Gastrocnemius medialis (tissue), 4 donors: Measurements from ENCODE around the gene NGEF. TPM values are rescaled to one million over a fixed set of nuclear protein-coding genes. Genes with fewer than 3 reads are reported as not detected.
"Not testable (repeated sequence)": the region's sequence is repeated elsewhere in the genome, so short reads cannot be mapped to it uniquely, and the experiment has no call there.

ENCODE experiments used
- ATAC-seq, 2 donors: fragments of 150-250 bp; one replicate each; pipeline ENCODE4 v1.9.1; 2016
- DNase-seq, 2 donors: peaks; one replicate each; pipeline ENCODE4 v3.0.0-alpha.2; 2019
- H3K27ac ChIP-seq, 4 donors: fragments of 200-600 bp; sonication (generic); 1 replicate in 1 of 4; 2 replicates in 3 of 4; pipeline ENCODE4 v1.5.1; 2016 to 2018; ENCODE audit warnings: mild to moderate bottlenecking in 2 of 4, moderate library complexity in 1 of 4
- H3K27me3 ChIP-seq, 3 donors: fragments of 200-600 bp; sonication (generic) in 2 of 3; 1 replicate in 1 of 3; 2 replicates in 2 of 3; pipeline versions ENCODE4 v1.5.1 to v1.6.0; 2016 to 2019; ENCODE audit warnings: mild to moderate bottlenecking in 1 of 3, moderate library complexity in 1 of 3
- H3K36me3 ChIP-seq, 2 donors: fragments of 200-600 bp; sonication (generic) in 1 of 2; one replicate each; pipeline ENCODE4 v1.5.1; 2017 to 2018
- H3K4me1 ChIP-seq, 2 donors: fragments of 200-600 bp; sonication (generic) in 1 of 2; one replicate each; pipeline ENCODE4 v1.5.1; 2016 to 2017; ENCODE audit warnings: mild to moderate bottlenecking in 2 of 2
- H3K4me3 ChIP-seq, 4 donors: fragments of 200-600 bp; sonication (generic) in 3 of 4; 1 replicate in 1 of 4; 2 replicates in 3 of 4; pipeline ENCODE4 v1.5.1; 2016 to 2019; ENCODE audit warnings: mild to moderate bottlenecking in 2 of 4
- H3K9me3 ChIP-seq, 3 donors: fragments of 200-600 bp; sonication (generic) in 2 of 3; 1 replicate in 1 of 3; 2 replicates in 2 of 3; pipeline ENCODE4 v1.5.1; 2016 to 2019
- POLR2A ChIP-seq, 2 donors: fragments of 450-650 bp; IDR thresholded peaks; one replicate each; pipeline ENCODE4 v1.6.1; 2017; ENCODE audit warnings: antibody characterized with exemption in 2 of 2, mild to moderate bottlenecking in 2 of 2, moderate library complexity in 2 of 2
- in situ Hi-C, 4 donors: fragments of 200-750 bp; cut with MboI; loops; one replicate each; pipeline versions ENCODE4 v1.15.0 to v1.8.0; 2017; ENCODE audit warnings: low sequenced_read_pairs in 4 of 4
- intact Hi-C: fragments of 100-400 bp; cut with DNase I; formaldehyde crosslinking; loops from one replicate; pipeline ENCODE4 v1.15.1; 2023; ENCODE audit warnings: low total_unique reads
- total RNA-seq, 4 donors: library from RNA; depleted of rRNA; stranded (reverse); fragments of >200 nt; gene quantifications; one replicate each; pipeline versions ENCODE4 v1.1.0 to v1.2.3, GENCODE V29; 2016
- TF ChIP-seq, protein P1 (sequence below), 5 experiments: fragments of 450-650 bp in 3 of 5; fragments of 200-600 bp in 2 of 5; sonication (generic) in 2 of 5; IDR thresholded peaks in 4 of 5; conservative IDR thresholded peaks in 1 of 5; 1 replicate in 4 of 5; 2 replicates in 1 of 5; pipeline ENCODE4 v1.5.1; 2016 to 2019; ENCODE audit warnings: antibody characterized with exemption in 5 of 5, mild to moderate bottlenecking in 3 of 5, moderate library complexity in 3 of 5

Gene NGEF
- total RNA-seq, 4 donors from 2014 or later = 0.66 to 1.5 (median 0.84) TPM; not detected in 1

DNA sequence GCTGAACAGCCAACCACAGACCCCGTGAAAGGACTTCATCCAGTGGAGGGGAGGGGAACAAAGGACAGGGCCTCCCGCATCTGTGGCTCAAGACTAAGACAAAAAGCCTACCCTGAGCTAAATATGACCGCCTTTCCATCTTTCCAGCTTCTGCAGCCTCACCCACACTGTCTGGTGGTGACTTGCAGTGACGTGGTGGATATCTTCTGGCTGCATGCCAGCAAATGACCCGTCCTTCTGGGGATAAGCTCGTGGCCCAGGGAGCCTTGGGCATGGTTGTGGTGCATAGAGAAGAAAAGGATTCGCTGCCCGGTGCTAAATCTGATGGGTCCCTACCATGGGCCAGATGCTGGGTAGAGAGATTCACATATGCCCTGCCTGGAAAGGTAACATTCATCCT is 8.7 kb upstream of the NGEF start:
- H3K9me3 ChIP-seq = no peaks in the 10 kb centered on the region
- intact Hi-C loops (no loop called here), in situ Hi-C loops (no loop called here)
- H3K36me3 ChIP-seq = no peaks in the 10 kb centered on the region
- H3K4me1 ChIP-seq = no peaks in the 10 kb centered on the region
- no peaks in the 10 kb centered on the region for H3K27me3 ChIP-seq
- no peak overlapping the region for H3K4me3 ChIP-seq
- TF ChIP-seq, protein P1, sequence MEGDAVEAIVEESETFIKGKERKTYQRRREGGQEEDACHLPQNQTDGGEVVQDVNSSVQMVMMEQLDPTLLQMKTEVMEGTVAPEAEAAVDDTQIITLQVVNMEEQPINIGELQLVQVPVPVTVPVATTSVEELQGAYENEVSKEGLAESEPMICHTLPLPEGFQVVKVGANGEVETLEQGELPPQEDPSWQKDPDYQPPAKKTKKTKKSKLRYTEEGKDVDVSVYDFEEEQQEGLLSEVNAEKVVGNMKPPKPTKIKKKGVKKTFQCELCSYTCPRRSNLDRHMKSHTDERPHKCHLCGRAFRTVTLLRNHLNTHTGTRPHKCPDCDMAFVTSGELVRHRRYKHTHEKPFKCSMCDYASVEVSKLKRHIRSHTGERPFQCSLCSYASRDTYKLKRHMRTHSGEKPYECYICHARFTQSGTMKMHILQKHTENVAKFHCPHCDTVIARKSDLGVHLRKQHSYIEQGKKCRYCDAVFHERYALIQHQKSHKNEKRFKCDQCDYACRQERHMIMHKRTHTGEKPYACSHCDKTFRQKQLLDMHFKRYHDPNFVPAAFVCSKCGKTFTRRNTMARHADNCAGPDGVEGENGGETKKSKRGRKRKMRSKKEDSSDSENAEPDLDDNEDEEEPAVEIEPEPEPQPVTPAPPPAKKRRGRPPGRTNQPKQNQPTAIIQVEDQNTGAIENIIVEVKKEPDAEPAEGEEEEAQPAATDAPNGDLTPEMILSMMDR (IDR thresholded peaks at IDR 0.05 in 4 of 5, conservative IDR thresholded peaks at IDR 0.05 in 1 of 5) = no peak
- no peak for TF ChIP-seq POLR2A (IDR thresholded peaks at IDR 0.05)
- DNase-seq = no peak
- H3K27ac ChIP-seq = no peak overlapping the region
- ATAC-seq = no peak

DNA sequence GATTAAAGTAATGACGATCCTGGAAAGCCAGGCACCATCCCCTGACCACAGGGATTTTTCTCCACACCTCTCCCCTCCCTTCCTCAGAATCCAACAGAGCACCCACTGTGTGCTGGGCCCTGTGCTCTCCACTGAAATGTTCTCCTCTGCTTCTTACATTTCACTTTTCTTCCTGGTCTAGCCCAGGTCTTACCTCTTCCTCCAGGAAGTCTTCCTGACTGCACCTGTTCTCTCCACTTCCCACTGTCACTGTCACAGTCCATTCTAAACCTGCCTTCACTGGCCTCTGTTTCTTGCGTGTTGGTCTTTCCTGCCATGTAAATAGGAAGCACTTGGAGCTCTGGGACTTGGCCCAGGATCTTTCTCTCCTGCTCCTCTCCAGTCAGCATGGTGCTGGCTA is 7.4 kb upstream of the NGEF start:
- H3K4me3 ChIP-seq = no peak overlapping the region
- intact Hi-C loops = no loop called here
- no peaks in the 10 kb centered on the region for H3K36me3 ChIP-seq
- no peak overlapping the region for H3K27ac ChIP-seq
- in situ Hi-C loops = no loop called here
- H3K9me3 ChIP-seq = no peaks in the 10 kb centered on the region
- no peak for ATAC-seq
- no peaks in the 10 kb centered on the region for H3K27me3 ChIP-seq
- no peak for DNase-seq
- no peaks in the 10 kb centered on the region for H3K4me1 ChIP-seq
- TF ChIP-seq, protein P1 (IDR thresholded peaks at IDR 0.05 in 4 of 5, conservative IDR thresholded peaks at IDR 0.05 in 1 of 5) = no peak
- no peak for TF ChIP-seq POLR2A (IDR thresholded peaks at IDR 0.05)

DNA sequence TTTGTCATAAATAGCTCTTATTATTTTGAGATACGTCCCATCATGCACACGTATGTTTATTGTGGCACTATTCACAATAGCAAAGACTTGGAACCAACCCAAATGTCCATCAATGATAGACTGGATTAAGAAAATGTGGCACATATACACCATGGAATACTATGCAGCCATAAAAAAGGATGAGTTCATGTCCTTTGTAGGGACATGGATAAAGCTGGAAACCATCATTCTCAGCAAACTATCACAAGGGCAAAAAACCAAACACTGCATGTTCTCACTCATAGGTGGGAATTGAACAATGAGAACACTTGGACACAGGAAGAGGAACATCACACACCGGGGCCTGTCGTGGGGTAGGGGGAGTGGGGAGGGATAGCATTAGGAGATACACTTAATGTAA is 6.6 kb upstream of the NGEF start:
- H3K4me1 ChIP-seq, intact Hi-C loops, DNase-seq, H3K4me3 ChIP-seq, H3K27me3 ChIP-seq, H3K36me3 ChIP-seq, H3K27ac ChIP-seq, ATAC-seq, in situ Hi-C loops, H3K9me3 ChIP-seq: not testable (repeated sequence)

DNA sequence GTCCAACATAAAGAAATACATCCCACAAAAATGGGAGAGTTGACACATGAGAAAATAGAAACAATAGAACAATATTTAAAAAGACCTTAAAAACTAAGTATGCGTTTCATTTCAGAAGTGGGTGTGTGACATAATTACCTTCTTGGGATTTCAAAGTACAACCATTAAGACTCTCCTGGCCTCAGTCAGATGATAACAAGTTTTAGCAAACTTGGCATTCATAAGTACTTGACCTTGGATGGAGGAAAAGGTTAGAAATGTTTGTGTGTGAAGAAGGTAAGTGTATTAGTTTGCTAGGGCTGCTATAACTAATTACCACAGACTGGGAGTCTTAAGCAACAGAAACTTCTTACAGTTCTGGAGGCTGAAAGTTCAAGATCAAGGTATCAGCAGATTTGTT is 4.9 kb upstream of the NGEF start:
- intact Hi-C loops = no loop called here

DNA sequence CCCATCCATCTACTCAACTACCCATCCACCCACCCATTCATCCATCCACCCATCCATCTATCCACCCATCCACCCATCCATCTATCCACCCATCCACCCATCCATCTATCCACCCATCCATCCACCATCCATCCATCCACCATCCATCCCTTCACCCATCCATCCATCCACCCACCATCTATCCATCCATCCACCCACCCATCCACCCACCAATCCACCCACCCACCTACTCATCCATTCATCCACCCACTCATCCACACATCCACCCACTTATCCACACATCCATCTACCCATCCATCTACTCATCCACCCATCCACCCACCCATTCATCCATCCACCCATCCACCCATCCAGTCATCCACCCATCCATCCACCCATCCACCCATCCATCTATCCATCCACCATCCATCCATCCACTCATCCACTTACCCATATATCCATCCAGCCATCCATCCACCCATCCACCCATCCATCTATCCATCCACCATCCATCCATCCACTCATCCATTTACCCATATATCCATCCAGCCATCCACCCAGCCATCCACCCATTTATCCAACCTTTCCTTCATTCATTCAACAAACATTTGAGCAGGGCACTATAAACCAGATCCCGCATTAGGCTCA is 2.1 kb upstream of the NGEF start:
- intact Hi-C loops = no loop called here

More for the DNA sequence above, 4.9 kb upstream of the NGEF start:
- no peaks in the 10 kb centered on the region for H3K27me3 ChIP-seq
- no peaks in the 10 kb centered on the region for H3K4me1 ChIP-seq
- in situ Hi-C loops = no loop called here
- ATAC-seq (no peak), DNase-seq (no peak)
- H3K36me3 ChIP-seq = no peaks in the 10 kb centered on the region
- no peak overlapping the region for H3K4me3 ChIP-seq
- H3K27ac ChIP-seq = no peak overlapping the region
- H3K9me3 ChIP-seq = no peaks in the 10 kb centered on the region
- no peak for TF ChIP-seq POLR2A (IDR thresholded peaks at IDR 0.05)
- TF ChIP-seq, protein P1 (IDR thresholded peaks at IDR 0.05 in 4 of 5, conservative IDR thresholded peaks at IDR 0.05 in 1 of 5) = no peak

More for the DNA sequence above, 2.1 kb upstream of the NGEF start:
- H3K27ac ChIP-seq = no peak overlapping the region
- H3K27me3 ChIP-seq = no peaks in the 10 kb centered on the region
- no peak for ATAC-seq
- no peak for DNase-seq
- no peak overlapping the region for H3K4me3 ChIP-seq
- H3K4me1 ChIP-seq = no peaks in the 10 kb centered on the region
- TF ChIP-seq, protein P1 (IDR thresholded peaks at IDR 0.05 in 4 of 5, conservative IDR thresholded peaks at IDR 0.05 in 1 of 5) = no peak
- TF ChIP-seq POLR2A (IDR thresholded peaks at IDR 0.05) = no peak
- H3K9me3 ChIP-seq = no peaks in the 10 kb centered on the region
- no peaks in the 10 kb centered on the region for H3K36me3 ChIP-seq
- in situ Hi-C loops = no loop called here
